ENCODE data around the gene TPK1.

- TF ChIP-seq, protein P1, sequence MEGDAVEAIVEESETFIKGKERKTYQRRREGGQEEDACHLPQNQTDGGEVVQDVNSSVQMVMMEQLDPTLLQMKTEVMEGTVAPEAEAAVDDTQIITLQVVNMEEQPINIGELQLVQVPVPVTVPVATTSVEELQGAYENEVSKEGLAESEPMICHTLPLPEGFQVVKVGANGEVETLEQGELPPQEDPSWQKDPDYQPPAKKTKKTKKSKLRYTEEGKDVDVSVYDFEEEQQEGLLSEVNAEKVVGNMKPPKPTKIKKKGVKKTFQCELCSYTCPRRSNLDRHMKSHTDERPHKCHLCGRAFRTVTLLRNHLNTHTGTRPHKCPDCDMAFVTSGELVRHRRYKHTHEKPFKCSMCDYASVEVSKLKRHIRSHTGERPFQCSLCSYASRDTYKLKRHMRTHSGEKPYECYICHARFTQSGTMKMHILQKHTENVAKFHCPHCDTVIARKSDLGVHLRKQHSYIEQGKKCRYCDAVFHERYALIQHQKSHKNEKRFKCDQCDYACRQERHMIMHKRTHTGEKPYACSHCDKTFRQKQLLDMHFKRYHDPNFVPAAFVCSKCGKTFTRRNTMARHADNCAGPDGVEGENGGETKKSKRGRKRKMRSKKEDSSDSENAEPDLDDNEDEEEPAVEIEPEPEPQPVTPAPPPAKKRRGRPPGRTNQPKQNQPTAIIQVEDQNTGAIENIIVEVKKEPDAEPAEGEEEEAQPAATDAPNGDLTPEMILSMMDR (IDR thresholded peaks at IDR 0.05), result no peak
- no peak for TF ChIP-seq POLR2AphosphoS5 (IDR thresholded peaks at IDR 0.05)
- TF ChIP-seq POLR2A (IDR thresholded peaks at IDR 0.05), result no peak
These were observed 115.7 kb downstream of the TPK1 start for GRCh38 chr7:144720149-144720548.
